GM06990 (cell line): ENCODE data around the gene BEAN1.

Experiments
- DNase-seq: peaks from one replicate; pipeline ENCODE4 v3.0.0-alpha.2; 2011; ENCODE audit not compliant: insufficient read length; ENCODE audit errors: extremely low read depth
- H3K27me3 ChIP-seq: replicated peaks from 2 replicates; pipeline ENCODE4 v1.6.0; 2011; ENCODE audit warnings: low read length; ENCODE audit not compliant: control insufficient read depth, insufficient read depth
- H3K36me3 ChIP-seq: 2 replicates; pipeline ENCODE4 v1.5.1; 2011; ENCODE audit warnings: low read length; ENCODE audit not compliant: control insufficient read depth, insufficient read depth
- H3K4me3 ChIP-seq: replicated peaks from 2 replicates; pipeline ENCODE4 v1.5.1; 2011; ENCODE audit warnings: low read depth, mild to moderate bottlenecking, control low read depth, low read length
- CTCF ChIP-seq: IDR thresholded peaks from 2 replicates; pipeline ENCODE4 v1.5.1; 2011; ENCODE audit warnings: low read length, control low read depth, mild to moderate bottlenecking, inconsistent platforms; ENCODE audit not compliant: insufficient read depth, poor library complexity, severe bottlenecking

The BEAN1 gene

GRCh38 chr16:66471716-66472393 lies 44.8 kb downstream of the BEAN1 start:
- H3K27me3 ChIP-seq = peaks cover 3% of the 10 kb centered on the region; the same call in 1 of the 2 replicates
- TF ChIP-seq CTCF = no peak
- DNase-seq = no peak
- H3K36me3 ChIP-seq = no peaks in the 10 kb centered on the region
- no peak overlapping the region for H3K4me3 ChIP-seq

GRCh38 chr16:66473051-66473571 lies 46.0 kb downstream of the BEAN1 start:
- Histone ChIP-seq H3K36me3 (no peaks in the 10 kb centered on the region), H3K4me3 (no peak overlapping the region), H3K27me3 (peaks cover 1% of the 10 kb centered on the region; the same call in 1 of the 2 replicates)
- TF ChIP-seq CTCF = no peak
- no peak for DNase-seq

- DNase-seq = no peak
- no peak for TF ChIP-seq CTCF
- no peaks in the 10 kb centered on the region for H3K36me3 ChIP-seq
- H3K4me3 ChIP-seq = no peak overlapping the region
- peaks cover 1% of the 10 kb centered on the region; the same call in 1 of the 2 replicates for H3K27me3 ChIP-seq
These were observed 46.8 kb downstream of the BEAN1 start for GRCh38 chr16:66473654-66474519.

- no peak for TF ChIP-seq CTCF
- H3K4me3 ChIP-seq = no peak overlapping the region
- H3K36me3 ChIP-seq = no peaks in the 10 kb centered on the region
- peak; percentile 69 for DNase-seq
- peaks cover 1% of the 10 kb centered on the region; the same call in 1 of the 2 replicates for H3K27me3 ChIP-seq
These were observed 47.7 kb downstream of the BEAN1 start for GRCh38 chr16:66474750-66475199.

GRCh38 chr16:66475232-66475631 lies 48.1 kb downstream of the BEAN1 start:
- H3K36me3 ChIP-seq = no peaks in the 10 kb centered on the region
- no peak for DNase-seq
- H3K27me3 ChIP-seq = peaks cover 1% of the 10 kb centered on the region; the same call in 1 of the 2 replicates
- H3K4me3 ChIP-seq = no peak overlapping the region
- no peak for TF ChIP-seq CTCF
